Ishikawa (cell line): ENCODE results near the gene PCED1A.

Experiments used
- CEBPB ChIP-seq: IDR thresholded peaks from 2 replicates; pipeline ENCODE4 v1.6.1; 2012
- CREB1 ChIP-seq: IDR thresholded peaks from 2 replicates; pipeline ENCODE4 v1.6.1; 2012; ENCODE audit warnings: low read depth
- EGR1 ChIP-seq: IDR thresholded peaks from 2 replicates; pipeline ENCODE4 v1.6.1; 2012
- EP300 ChIP-seq: IDR thresholded peaks from 2 replicates; pipeline ENCODE4 v1.6.1; 2012; ENCODE audit warnings: borderline replicate concordance
- FOXM1 ChIP-seq: IDR thresholded peaks from 2 replicates; pipeline ENCODE4 v1.6.1; 2012; ENCODE audit warnings: low read depth, borderline replicate concordance
- MAX ChIP-seq: IDR thresholded peaks from 2 replicates; pipeline ENCODE4 v1.6.1; 2012
- NFIC ChIP-seq: IDR thresholded peaks from 2 replicates; pipeline ENCODE4 v1.6.1; 2012
- RAD21 ChIP-seq: IDR thresholded peaks from 2 replicates; pipeline ENCODE4 v1.6.1; 2012; ENCODE audit warnings: low read depth
- REST ChIP-seq: IDR thresholded peaks from 2 replicates; pipeline ENCODE4 v1.6.1; 2012; ENCODE audit warnings: low read depth, mild to moderate bottlenecking
- TAF1 ChIP-seq: IDR thresholded peaks from 2 replicates; pipeline ENCODE4 v1.6.1; 2012; ENCODE audit warnings: low read depth, mild to moderate bottlenecking
- TCF12 ChIP-seq: IDR thresholded peaks from 2 replicates; pipeline ENCODE4 v1.6.1; 2012; ENCODE audit warnings: low read depth
- TEAD4 ChIP-seq: IDR thresholded peaks from 2 replicates; pipeline ENCODE4 v1.6.1; 2012
- USF1 ChIP-seq: IDR thresholded peaks from 2 replicates; pipeline ENCODE4 v1.6.1; 2012
- YY1 ChIP-seq: IDR thresholded peaks from 2 replicates; pipeline ENCODE4 v1.6.1; 2012; ENCODE audit warnings: low read depth
- ZBTB7A ChIP-seq: IDR thresholded peaks from 2 replicates; pipeline ENCODE4 v1.6.1; 2012; ENCODE audit warnings: low read depth

The PCED1A gene

GRCh38 chr20:2815242-2815900 is 25.1 kb downstream of the PCED1A start:
- TF ChIP-seq CEBPB (no peak), NFIC (no peak), YY1 (no peak), FOXM1 (no peak), ZBTB7A (no peak), EP300 (no peak), TCF12 (no peak)

- no peak for TF ChIP-seq EGR1
- peak; percentile 34; the same call in 1 of the 2 replicates for TF ChIP-seq NFIC
- no peak for TF ChIP-seq FOXM1
- no peak for TF ChIP-seq CEBPB
- TF ChIP-seq TAF1: no peak
- TF ChIP-seq REST: no peak
- TF ChIP-seq EP300: no peak
- no peak for TF ChIP-seq USF1
These were observed 25.8 kb downstream of the PCED1A start, which contains the start of gene C20orf141 for GRCh38 chr20:2814587-2815051. Gene C20orf141, plus strand, starts transcription at chr20:2814987. Its CDS starts 198 bp downstream, at chr20:2815185.

- TF ChIP-seq FOXM1 (no peak), MAX (no peak), CREB1 (no peak), RAD21 (no peak), YY1 (no peak), TCF12 (no peak), TEAD4 (no peak), EP300 (no peak)
These were observed 26.4 kb downstream of the PCED1A start for GRCh38 chr20:2814076-2814475.

GRCh38 chr20:2812189-2812588 is 28.3 kb downstream of the PCED1A start:
- no peak for TF ChIP-seq MAX
- no peak for TF ChIP-seq YY1
- TF ChIP-seq EP300: no peak
- TF ChIP-seq NFIC: no peak
- TF ChIP-seq TAF1: no peak
- TF ChIP-seq REST: no peak
- no peak for TF ChIP-seq TEAD4
- no peak for TF ChIP-seq TCF12
- no peak for TF ChIP-seq FOXM1
- TF ChIP-seq ZBTB7A: no peak
- no peak for TF ChIP-seq CREB1
- TF ChIP-seq RAD21: no peak
- no peak for TF ChIP-seq USF1
- no peak for TF ChIP-seq EGR1
- no peak for TF ChIP-seq CEBPB

GRCh38 chr20:2809690-2810089 is 30.8 kb downstream of the PCED1A start:
- no peak for TF ChIP-seq REST
